Smooth muscle cell (in vitro differentiated cells): Measurements from ENCODE around the gene COX4I1. TPM values are rescaled to one million over a fixed set of nuclear protein-coding genes. Genes with fewer than 3 reads are reported as not detected.

ENCODE experiments used
- DNase-seq: peaks from one replicate; lab custom pipeline; 2025; ENCODE audit not compliant: unreplicated experiment; lab: John Stamatoyannopoulos, UW
- H2AFZ ChIP-seq: fragments of 200-600 bp; sonication (generic); 2 replicates; pipeline ENCODE4 v1.6.0; 2016; ENCODE audit warnings: antibody characterized with exemption, low read depth, mild to moderate bottlenecking
- H3F3A ChIP-seq: fragments of 200-600 bp; sonication (generic); 2 replicates; pipeline ENCODE4 v1.6.0; 2017; ENCODE audit warnings: antibody characterized with exemption, low read depth
- H3K27ac ChIP-seq: fragments of 200-600 bp; sonication (generic); 2 replicates; pipeline ENCODE4 v1.5.1; 2016; ENCODE audit warnings: low read depth, mild to moderate bottlenecking
- H3K27me3 ChIP-seq: fragments of 200-600 bp; sonication (generic); 2 replicates; pipeline ENCODE4 v1.6.1; 2016; ENCODE audit warnings: low read depth, mild to moderate bottlenecking
- H3K36me3 ChIP-seq: fragments of 200-600 bp; sonication (generic); 2 replicates; pipeline ENCODE4 v1.5.1; 2016; ENCODE audit warnings: low read depth
- H3K4me1 ChIP-seq: fragments of 200-600 bp; sonication (generic); 2 replicates; pipeline ENCODE4 v1.5.1; 2016; ENCODE audit warnings: low read depth
- H3K4me2 ChIP-seq: fragments of 200-600 bp; sonication (generic); 2 replicates; pipeline ENCODE4 v1.6.0; 2016; ENCODE audit warnings: mild to moderate bottlenecking
- H3K4me3 ChIP-seq: fragments of 200-600 bp; sonication (generic); 2 replicates; pipeline ENCODE4 v1.5.1; 2016; ENCODE audit warnings: mild to moderate bottlenecking
- H3K79me2 ChIP-seq: fragments of 200-600 bp; sonication (generic); 2 replicates; pipeline ENCODE4 v1.6.0; 2016; ENCODE audit warnings: low read depth, mild to moderate bottlenecking
- H3K9ac ChIP-seq: fragments of 200-600 bp; sonication (generic); 2 replicates; pipeline ENCODE4 v1.6.0; 2016; ENCODE audit warnings: low read depth
- H3K9me3 ChIP-seq: fragments of 200-600 bp; sonication (generic); replicated peaks from 2 replicates; pipeline ENCODE4 v1.5.1; 2016; ENCODE audit warnings: low read depth
- H4K20me1 ChIP-seq: fragments of 200-600 bp; sonication (generic); 2 replicates; pipeline ENCODE4 v1.6.0; 2016; ENCODE audit warnings: low read depth
- CTCF ChIP-seq: fragments of 200-600 bp; sonication (generic); IDR thresholded peaks from 2 replicates; pipeline ENCODE4 v1.5.1; 2017; ENCODE audit warnings: borderline replicate concordance, mild to moderate bottlenecking, antibody characterized with exemption; ENCODE audit not compliant: insufficient read depth, poor library complexity, severe bottlenecking
- WGBS: methylation state at CpG from one replicate; pipeline ENCODE4 v1.1.7; 2016; ENCODE audit warnings: low lambda C conversion rate; 5-methylcytosine and 5-hydroxymethylcytosine counted together
- polyA plus RNA-seq: library from polyadenylated mRNA; unstranded; fragments of >200 nt; fragmentation: Nextera tagmentation; extraction: Ambion mirVana; gene quantifications from 2 replicates; pipeline ENCODE4 v1.2.1, GENCODE V29; 2016
- total RNA-seq: library from RNA; depleted of rRNA; stranded (reverse); fragments of >200 nt; gene quantifications from 2 replicates; pipeline ENCODE4 v1.2.3, GENCODE V29; 2014

The COX4I1 gene
- total and polyA plus RNA-seq, 2 experiments from 2014 or later, result 342 to 612 TPM

- no peak overlapping the region for H3K27ac ChIP-seq
- H3K9me3 ChIP-seq, result no peaks in the 10 kb centered on the region
- H3K36me3 ChIP-seq, result no peaks in the 10 kb centered on the region
- H3K27me3 ChIP-seq, result peaks cover 2% of the 10 kb centered on the region
- WGBS, result 50% methylated on average over 15 of the region's 15 CpGs
- H2AFZ ChIP-seq, result no peak overlapping the region
- H3K79me2 ChIP-seq, result no peaks in the 10 kb centered on the region
- no peak overlapping the region for H3K4me3 ChIP-seq
- no peaks in the 10 kb centered on the region for H4K20me1 ChIP-seq
- H3K9ac ChIP-seq, result no peak overlapping the region
- H3K4me1 ChIP-seq, result no peaks in the 10 kb centered on the region
- H3F3A ChIP-seq, result no peaks in the 10 kb centered on the region
- no peak overlapping the region for H3K4me2 ChIP-seq
- no peak for DNase-seq
- no peak for TF ChIP-seq CTCF
Measured at GRCh38 chr16:85844786-85845185, 45.3 kb downstream of the COX4I1 start.

- no peak overlapping the region for H3K4me2 ChIP-seq
- H3K79me2 ChIP-seq, result no peaks in the 10 kb centered on the region
- no peak for DNase-seq
- 91% methylated on average over 20 of the region's 20 CpGs for WGBS
- peaks cover 2% of the 10 kb centered on the region for H3K27me3 ChIP-seq
- H3K36me3 ChIP-seq, result no peaks in the 10 kb centered on the region
- H3K4me1 ChIP-seq, result no peaks in the 10 kb centered on the region
- H3K4me3 ChIP-seq, result no peak overlapping the region
- H2AFZ ChIP-seq, result no peak overlapping the region
- no peak overlapping the region for H3K9ac ChIP-seq
- H3F3A ChIP-seq, result no peaks in the 10 kb centered on the region
- no peaks in the 10 kb centered on the region for H3K9me3 ChIP-seq
- TF ChIP-seq CTCF, result no peak
- H3K27ac ChIP-seq, result no peak overlapping the region
- no peaks in the 10 kb centered on the region for H4K20me1 ChIP-seq
Measured at GRCh38 chr16:85845266-85845665, 45.8 kb downstream of the COX4I1 start.

GRCh38 chr16:85846461-85846860, 47.0 kb downstream of the COX4I1 start:
- no peak overlapping the region for H3K4me3 ChIP-seq
- no peak overlapping the region for H2AFZ ChIP-seq
- H4K20me1 ChIP-seq, result no peaks in the 10 kb centered on the region
- no peaks in the 10 kb centered on the region for H3K36me3 ChIP-seq
- no peaks in the 10 kb centered on the region for H3K4me1 ChIP-seq
- no peak overlapping the region for H3K27ac ChIP-seq
- no peaks in the 10 kb centered on the region for H3F3A ChIP-seq
- no peak overlapping the region for H3K4me2 ChIP-seq
- WGBS, result 93% methylated on average over 9 of the region's 9 CpGs
- DNase-seq, result no peak
- no peak for TF ChIP-seq CTCF
- no peak overlapping the region for H3K9ac ChIP-seq
- no peaks in the 10 kb centered on the region for H3K9me3 ChIP-seq
- no peaks in the 10 kb centered on the region for H3K79me2 ChIP-seq
- H3K27me3 ChIP-seq, result peaks cover 2% of the 10 kb centered on the region

- Histone ChIP-seq H3K27me3 (peaks cover 2% of the 10 kb centered on the region), H2AFZ (no peak overlapping the region), H3K4me3 (no peak overlapping the region), H3K36me3 (no peaks in the 10 kb centered on the region), H3K4me1 (no peaks in the 10 kb centered on the region), H3K9ac (no peak overlapping the region), H3K9me3 (no peaks in the 10 kb centered on the region), H3K27ac (no peak overlapping the region), H3K79me2 (no peaks in the 10 kb centered on the region), H4K20me1 (no peaks in the 10 kb centered on the region), H3K4me2 (no peak overlapping the region), H3F3A (no peaks in the 10 kb centered on the region)
- no peak for TF ChIP-seq CTCF
- 92% methylated on average over 15 of the region's 15 CpGs for WGBS
- no peak for DNase-seq
Measured at GRCh38 chr16:85847036-85847435, 47.5 kb downstream of the COX4I1 start.
